HG03095 (cell line): ENCODE measurements around the gene C16orf74.

Experiments used
- ATAC-seq: cut with Tn5 transposase; IDR thresholded peaks from one replicate; pipeline ENCODE4 v1.9.1; 2021; ENCODE audit warnings: moderate library complexity; ENCODE audit not compliant: unreplicated experiment

C16orf74 gene

GRCh38 chr16:85750146-85750826 is 610 bp downstream of the C16orf74 start:
- ATAC-seq: no peak

- no peak for ATAC-seq
Observed at GRCh38 chr16:85749771-85750145, 1.1 kb downstream of the C16orf74 start.

- ATAC-seq: peak; percentile 47
Observed at GRCh38 chr16:85746460-85747215, 4.3 kb downstream of the C16orf74 start.

- ATAC-seq: no peak
Observed at GRCh38 chr16:85738923-85739715, 11.8 kb downstream of the C16orf74 start.

GRCh38 chr16:85736921-85737320 is 14.0 kb downstream of the C16orf74 start:
- no peak for ATAC-seq

- no peak for ATAC-seq
Observed at GRCh38 chr16:85735946-85736345, 14.9 kb downstream of the C16orf74 start.

- peak; percentile 86 for ATAC-seq
Observed at GRCh38 chr16:85735225-85735635, 15.7 kb downstream of the C16orf74 start.

GRCh38 chr16:85734311-85735017 is 16.4 kb downstream of the C16orf74 start:
- ATAC-seq: no peak

GRCh38 chr16:85733839-85734170 is 17.1 kb downstream of the C16orf74 start:
- no peak for ATAC-seq

GRCh38 chr16:85733155-85733838 is 17.6 kb downstream of the C16orf74 start:
- no peak for ATAC-seq

GRCh38 chr16:85731179-85731578 is 19.7 kb downstream of the C16orf74 start:
- ATAC-seq: no peak

GRCh38 chr16:85730186-85730465 is 20.8 kb downstream of the C16orf74 start:
- ATAC-seq: no peak

- no peak for ATAC-seq
Observed at GRCh38 chr16:85729452-85730185, 21.3 kb downstream of the C16orf74 start.

- no peak for ATAC-seq
Observed at GRCh38 chr16:85728879-85729278, 22.0 kb downstream of the C16orf74 start.

GRCh38 chr16:85724936-85725335 is 26.0 kb downstream of the C16orf74 start:
- no peak for ATAC-seq

- no peak for ATAC-seq
Observed at GRCh38 chr16:85724126-85724879, 26.6 kb downstream of the C16orf74 start.

- no peak for ATAC-seq
Observed at GRCh38 chr16:85722128-85722893, 28.6 kb downstream of the C16orf74 start.

- ATAC-seq: no peak
Observed at GRCh38 chr16:85720302-85720637, 30.6 kb downstream of the C16orf74 start.
